ENCODE measurements around the gene SLC35F3. TPM values are rescaled to one million over a fixed set of nuclear protein-coding genes. Genes with fewer than 3 reads are reported as not detected.

The SLC35F3 gene
- total and polyA plus RNA-seq, 2 experiments from 2014 or later = 0.80 to 1.3 TPM

- Histone ChIP-seq H3K4me3 (no peak overlapping the region), H3K4me2 (no peak overlapping the region), H2AFZ (no peak overlapping the region), H3K27me3 (no peaks in the 10 kb centered on the region), H3K4me1 (ENCODE audit: insufficient read depth) (no peaks in the 10 kb centered on the region), H3K9me2 (replicated peaks; ENCODE audit: insufficient read depth) (no peaks in the 10 kb centered on the region), H3K9me3 (ENCODE audit: low read depth) (no peaks in the 10 kb centered on the region), H4K20me1 (ENCODE audit: insufficient read depth, poor library complexity, severe bottlenecking) (no peaks in the 10 kb centered on the region), H3K36me3 (replicated peaks; ENCODE audit: insufficient read depth, low read depth) (no peaks in the 10 kb centered on the region), H3K79me2 (no peaks in the 10 kb centered on the region), H3K27ac (no peak overlapping the region)
- no peak for TF ChIP-seq EZH2 (IDR thresholded peaks at IDR 0.05; ENCODE audit: borderline replicate concordance)
- no peak for TF ChIP-seq EZH2phosphoT487 (IDR thresholded peaks at IDR 0.05; ENCODE audit: low read depth, severe bottlenecking, unreplicated experiment)
- no peak for TF ChIP-seq CTCF (IDR thresholded peaks at IDR 0.05; ENCODE audit: poor library complexity)
- WGBS (ENCODE audit: low lambda C conversion rate, missing lambda C conversion rate) = 96% methylated on average over 9 of the region's 9 CpGs
- DNase-seq (ENCODE audit: low spot score) = no peak
These were observed 264.8 kb downstream of the SLC35F3 start for GRCh38 chr1:234169161-234169849.

- TF ChIP-seq EZH2 (IDR thresholded peaks at IDR 0.05; ENCODE audit: borderline replicate concordance) (no peak), CTCF (IDR thresholded peaks at IDR 0.05; ENCODE audit: poor library complexity) (no peak), EZH2phosphoT487 (IDR thresholded peaks at IDR 0.05; ENCODE audit: low read depth, severe bottlenecking, unreplicated experiment) (no peak)
These were observed 265.6 kb downstream of the SLC35F3 start for GRCh38 chr1:234170067-234170466.

GRCh38 chr1:234170622-234171021 lies 266.1 kb downstream of the SLC35F3 start:
- H3K4me2 ChIP-seq = no peak overlapping the region
- H3K27me3 ChIP-seq = no peaks in the 10 kb centered on the region
- H3K4me3 ChIP-seq = no peak overlapping the region
- no peak overlapping the region for H2AFZ ChIP-seq
- TF ChIP-seq EZH2phosphoT487 (IDR thresholded peaks at IDR 0.05; ENCODE audit: low read depth, severe bottlenecking, unreplicated experiment) (no peak), CTCF (IDR thresholded peaks at IDR 0.05; ENCODE audit: poor library complexity) (no peak), EZH2 (IDR thresholded peaks at IDR 0.05; ENCODE audit: borderline replicate concordance) (no peak)
- 70% methylated on average over 7 of the region's 7 CpGs for WGBS (ENCODE audit: low lambda C conversion rate, missing lambda C conversion rate)
- no peak for DNase-seq (ENCODE audit: low spot score)
- no peaks in the 10 kb centered on the region for H3K9me3 ChIP-seq (ENCODE audit: low read depth)
- no peaks in the 10 kb centered on the region for H3K4me1 ChIP-seq (ENCODE audit: insufficient read depth)
- no peaks in the 10 kb centered on the region for H3K79me2 ChIP-seq
- no peaks in the 10 kb centered on the region for H3K36me3 ChIP-seq (replicated peaks; ENCODE audit: insufficient read depth, low read depth)
- no peak overlapping the region for H3K27ac ChIP-seq
- no peaks in the 10 kb centered on the region for H3K9me2 ChIP-seq (replicated peaks; ENCODE audit: insufficient read depth)
- H4K20me1 ChIP-seq (ENCODE audit: insufficient read depth, poor library complexity, severe bottlenecking) = no peaks in the 10 kb centered on the region

More at GRCh38 chr1:234170067-234170466, 265.6 kb downstream of the SLC35F3 start:
- WGBS (ENCODE audit: low lambda C conversion rate, missing lambda C conversion rate) = 79% methylated on average over 4 of the region's 4 CpGs
- no peak for DNase-seq (ENCODE audit: low spot score)
- Histone ChIP-seq H3K27ac (no peak overlapping the region), H3K79me2 (no peaks in the 10 kb centered on the region), H3K4me1 (ENCODE audit: insufficient read depth) (no peaks in the 10 kb centered on the region), H3K9me3 (ENCODE audit: low read depth) (no peaks in the 10 kb centered on the region), H3K4me2 (no peak overlapping the region), H3K36me3 (replicated peaks; ENCODE audit: insufficient read depth, low read depth) (no peaks in the 10 kb centered on the region), H3K9me2 (replicated peaks; ENCODE audit: insufficient read depth) (no peaks in the 10 kb centered on the region), H3K4me3 (no peak overlapping the region), H4K20me1 (ENCODE audit: insufficient read depth, poor library complexity, severe bottlenecking) (no peaks in the 10 kb centered on the region), H2AFZ (no peak overlapping the region), H3K27me3 (no peaks in the 10 kb centered on the region)
